Putamen (tissue), 1 donor: Measurements from ENCODE around the gene RHOB.

Experiments
- DNase-seq: peaks from one replicate; pipeline ENCODE4 v3.0.0-alpha.2; 2016; ENCODE audit warnings: low spot score

The RHOB gene

GRCh38 chr2:20438334-20439192 lies 8.3 kb upstream of the RHOB start:
- DNase-seq = no peak

GRCh38 chr2:20439193-20439475 lies 7.7 kb upstream of the RHOB start:
- DNase-seq = no peak

DNA sequence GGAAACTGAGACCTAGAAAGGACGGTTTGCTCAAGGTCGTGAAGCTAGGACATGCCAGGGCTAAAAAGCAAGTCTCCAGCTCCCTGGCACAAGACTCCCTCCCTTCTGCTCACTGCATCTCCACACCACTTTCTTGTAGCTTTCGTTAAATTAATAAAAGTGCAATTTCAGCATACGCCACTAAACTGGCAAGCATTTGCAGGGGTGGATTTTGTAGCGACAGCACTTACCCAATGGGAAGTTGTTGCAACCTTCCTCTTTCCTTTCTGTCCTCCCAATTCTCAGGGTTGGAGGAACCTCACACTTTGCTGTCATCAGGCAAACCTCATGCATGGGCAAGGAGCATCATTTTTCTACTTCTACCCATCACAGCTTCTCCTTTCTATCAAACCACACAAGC lies 7.4 kb upstream of the RHOB start:
- DNase-seq = no peak

- DNase-seq = no peak
These were observed 6.8 kb upstream of the RHOB start for GRCh38 chr2:20440001-20440560.

DNA sequence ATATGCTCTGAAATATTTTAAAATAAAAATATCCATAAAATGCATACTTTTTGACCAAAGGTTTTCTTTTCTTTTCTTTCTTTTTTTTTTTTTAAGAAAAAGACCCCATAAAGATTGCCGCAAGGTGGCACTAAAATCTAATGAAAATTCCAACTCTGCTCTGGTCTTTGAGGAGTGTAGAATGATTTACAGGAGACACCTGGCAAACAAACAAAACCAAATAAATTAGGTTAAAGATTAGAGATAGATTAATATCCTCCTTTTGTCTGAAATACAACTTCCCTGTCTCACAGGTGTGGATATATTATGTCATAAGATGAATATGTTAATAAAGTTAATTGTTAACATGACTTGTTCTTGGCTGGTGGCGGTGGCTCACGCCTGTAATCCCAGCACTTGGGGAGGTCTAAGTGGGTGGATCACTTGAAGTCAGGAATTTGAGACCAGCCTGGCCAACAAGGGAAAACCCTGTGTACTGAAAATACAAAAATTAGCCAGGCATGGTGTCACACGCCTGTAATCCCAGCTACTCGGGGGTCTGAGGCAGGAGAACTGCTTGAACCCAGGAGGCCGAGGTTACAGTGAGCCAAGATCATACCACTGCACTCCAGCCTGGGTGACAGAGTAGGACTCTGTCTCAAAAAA lies 3.5 kb upstream of the RHOB start:
- no peak for DNase-seq

DNA sequence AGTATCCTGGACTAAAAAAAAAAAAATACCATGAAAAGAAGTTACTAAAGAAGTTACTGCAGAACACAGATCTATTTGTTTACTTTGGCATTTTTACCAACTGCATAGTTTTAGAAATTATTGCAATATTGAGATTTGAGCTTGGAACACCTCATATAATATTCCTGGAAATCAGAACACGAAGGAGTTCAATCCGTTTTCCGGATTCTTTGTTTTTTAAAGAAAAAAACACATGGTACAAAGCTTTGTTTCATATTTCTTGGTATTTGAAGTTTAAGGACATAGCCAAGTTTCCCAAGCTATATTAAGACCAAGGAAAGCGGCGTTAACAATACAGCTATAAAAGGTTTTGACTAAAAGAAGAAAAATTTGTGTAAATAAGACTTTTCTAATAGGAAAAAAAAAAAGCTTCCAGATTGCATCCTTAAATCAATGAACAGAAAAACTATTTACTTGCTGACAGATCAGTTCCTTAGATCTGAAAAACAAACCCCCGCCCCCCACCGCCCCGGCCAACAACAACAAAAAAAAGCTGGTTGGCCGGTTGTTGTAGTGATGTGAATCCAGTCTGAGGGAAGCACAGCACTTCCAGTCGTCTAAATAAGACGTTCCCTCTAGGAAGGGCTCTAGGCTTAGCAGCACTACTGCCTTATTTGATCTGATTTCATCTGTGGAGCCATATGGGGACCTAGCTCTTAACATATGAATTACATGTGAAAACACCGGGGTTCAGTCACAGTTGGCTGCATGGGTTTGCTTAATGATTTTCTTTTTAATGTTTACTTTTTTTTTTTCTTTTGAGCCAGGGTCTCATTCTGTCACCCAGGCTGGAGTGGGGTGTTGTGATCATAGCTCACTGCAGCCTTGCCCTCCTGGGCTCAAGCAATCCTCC lies 2.5 kb upstream of the RHOB start:
- no peak for DNase-seq

GRCh38 chr2:20444993-20445910 lies 1.6 kb upstream of the RHOB start:
- no peak for DNase-seq

GRCh38 chr2:20446255-20446916 lies 488 bp upstream of the RHOB start:
- DNase-seq = no peak

DNA sequence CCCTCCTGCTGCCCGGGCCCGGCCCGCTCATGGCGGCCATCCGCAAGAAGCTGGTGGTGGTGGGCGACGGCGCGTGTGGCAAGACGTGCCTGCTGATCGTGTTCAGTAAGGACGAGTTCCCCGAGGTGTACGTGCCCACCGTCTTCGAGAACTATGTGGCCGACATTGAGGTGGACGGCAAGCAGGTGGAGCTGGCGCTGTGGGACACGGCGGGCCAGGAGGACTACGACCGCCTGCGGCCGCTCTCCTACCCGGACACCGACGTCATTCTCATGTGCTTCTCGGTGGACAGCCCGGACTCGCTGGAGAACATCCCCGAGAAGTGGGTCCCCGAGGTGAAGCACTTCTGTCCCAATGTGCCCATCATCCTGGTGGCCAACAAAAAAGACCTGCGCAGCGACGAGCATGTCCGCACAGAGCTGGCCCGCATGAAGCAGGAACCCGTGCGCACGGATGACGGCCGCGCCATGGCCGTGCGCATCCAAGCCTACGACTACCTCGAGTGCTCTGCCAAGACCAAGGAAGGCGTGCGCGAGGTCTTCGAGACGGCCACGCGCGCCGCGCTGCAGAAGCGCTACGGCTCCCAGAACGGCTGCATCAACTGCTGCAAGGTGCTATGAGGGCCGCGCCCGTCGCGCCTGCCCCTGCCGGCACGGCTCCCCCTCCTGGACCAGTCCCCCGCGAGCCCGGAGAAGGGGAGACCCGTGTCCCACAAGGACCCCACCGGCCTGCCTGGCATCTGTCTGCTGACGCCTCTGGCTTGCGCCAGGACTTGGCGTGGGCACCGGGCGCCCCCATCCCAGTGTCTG lies 767 bp downstream of the RHOB start:
- no peak for DNase-seq

DNA sequence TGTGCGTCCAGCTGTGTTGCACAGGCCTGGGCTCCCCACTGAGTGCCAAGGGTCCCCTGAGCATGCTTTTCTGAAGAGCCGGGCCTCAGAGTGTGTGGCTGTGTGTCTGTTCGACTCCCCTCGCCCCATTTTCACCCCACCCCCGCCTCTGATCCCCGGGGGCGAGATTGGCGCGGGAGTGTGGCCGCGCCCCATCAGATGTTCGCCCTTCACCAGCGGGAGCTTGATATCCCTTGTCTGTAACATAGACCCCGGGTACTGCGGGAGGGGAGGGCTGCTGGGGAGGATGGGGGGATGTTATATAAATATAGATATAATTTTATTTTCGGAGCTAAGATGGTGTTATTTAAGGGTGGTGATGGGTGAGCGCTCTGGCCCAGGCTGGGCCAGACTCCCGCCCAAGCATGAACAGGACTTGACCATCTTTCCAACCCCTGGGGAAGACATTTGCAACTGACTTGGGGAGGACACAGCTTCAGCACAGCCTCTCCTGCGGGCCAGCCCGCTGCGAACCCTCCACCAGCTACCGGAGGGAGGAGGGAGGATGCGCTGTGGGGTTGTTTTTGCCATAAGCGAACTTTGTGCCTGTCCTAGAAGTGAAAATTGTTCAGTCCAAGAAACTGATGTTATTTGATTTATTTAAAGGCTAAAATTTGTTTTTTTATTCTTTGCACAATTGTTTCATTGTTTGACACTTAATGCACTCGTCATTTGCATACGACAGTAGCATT lies 1.5 kb downstream of the RHOB start:
- DNase-seq = no peak

DNA sequence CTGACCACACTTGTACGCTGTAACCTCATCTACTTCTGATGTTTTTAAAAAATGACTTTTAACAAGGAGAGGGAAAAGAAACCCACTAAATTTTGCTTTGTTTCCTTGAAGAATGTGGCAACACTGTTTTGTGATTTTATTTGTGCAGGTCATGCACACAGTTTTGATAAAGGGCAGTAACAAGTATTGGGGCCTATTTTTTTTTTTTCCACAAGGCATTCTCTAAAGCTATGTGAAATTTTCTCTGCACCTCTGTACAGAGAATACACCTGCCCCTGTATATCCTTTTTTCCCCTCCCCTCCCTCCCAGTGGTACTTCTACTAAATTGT lies 2.1 kb downstream of the RHOB start:
- no peak for DNase-seq

DNA sequence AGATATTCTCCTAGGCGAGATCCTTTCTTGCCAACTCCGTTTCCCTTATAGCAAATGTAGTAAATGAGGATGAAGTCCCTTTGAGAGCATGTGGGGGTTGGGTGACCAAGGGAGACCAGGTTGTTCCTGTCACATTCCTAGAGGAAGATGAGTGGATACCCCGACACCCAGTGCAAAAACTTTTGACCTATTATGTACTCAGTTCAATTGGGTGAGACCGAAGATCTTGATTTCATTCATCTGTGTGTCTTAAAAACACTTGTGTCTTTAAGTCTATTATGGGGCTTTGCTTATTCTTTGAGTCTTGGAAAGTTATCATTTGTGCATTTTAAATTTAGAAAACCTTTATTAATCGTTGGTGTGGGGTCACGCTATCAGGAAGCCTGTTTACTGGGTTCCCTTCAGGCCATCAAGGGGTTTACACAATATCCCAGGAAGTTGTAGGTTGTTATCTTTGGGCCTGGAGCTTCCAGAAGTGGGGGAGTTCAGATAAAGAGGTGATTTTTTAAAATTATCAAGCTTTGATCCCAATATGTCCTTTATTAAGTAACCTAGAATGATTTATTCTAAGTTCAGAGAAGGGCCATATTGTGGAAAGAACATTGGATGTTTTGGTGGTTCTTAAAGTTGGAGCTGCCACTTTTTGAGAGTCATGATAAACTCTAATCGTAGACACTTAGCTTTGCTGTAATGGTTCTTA lies 2.8 kb downstream of the RHOB start:
- DNase-seq = peak; percentile 72

GRCh38 chr2:20450201-20450999 lies 3.5 kb downstream of the RHOB start:
- peak; percentile 96 for DNase-seq

DNA sequence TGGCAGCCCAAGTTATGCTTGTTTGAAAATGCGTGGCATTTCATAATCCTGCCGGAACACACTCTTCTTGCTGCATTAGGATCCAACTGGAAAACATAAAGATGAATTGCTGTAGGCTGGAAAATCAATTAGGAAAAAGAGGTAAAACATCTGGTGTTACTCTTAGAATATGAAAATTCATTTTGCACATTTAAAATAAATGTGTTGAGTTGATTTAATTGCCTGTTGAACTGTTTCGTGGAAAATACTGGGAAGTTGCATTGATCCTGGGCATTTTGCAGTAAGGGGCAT lies 4.1 kb downstream of the RHOB start:
- no peak for DNase-seq

DNA sequence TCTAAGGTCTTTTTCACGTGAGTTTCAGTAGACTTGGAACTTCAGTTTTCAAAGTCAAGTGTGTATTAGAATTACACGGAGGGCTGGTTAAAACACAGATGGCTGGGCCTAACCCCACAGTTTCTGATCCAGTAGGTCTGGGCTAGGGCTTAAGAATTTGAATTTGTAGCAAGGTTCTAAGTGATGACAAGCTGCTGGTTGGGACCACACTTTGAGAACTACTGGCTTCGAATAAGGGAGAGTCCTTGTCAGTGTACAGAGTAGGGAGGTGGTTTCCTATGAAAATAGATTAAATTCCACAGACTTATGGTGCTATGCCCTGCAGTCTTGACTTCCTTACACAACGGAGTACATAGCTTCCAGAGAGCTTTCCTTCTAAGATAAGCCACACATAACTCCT lies 4.5 kb downstream of the RHOB start:
- DNase-seq = no peak

DNA sequence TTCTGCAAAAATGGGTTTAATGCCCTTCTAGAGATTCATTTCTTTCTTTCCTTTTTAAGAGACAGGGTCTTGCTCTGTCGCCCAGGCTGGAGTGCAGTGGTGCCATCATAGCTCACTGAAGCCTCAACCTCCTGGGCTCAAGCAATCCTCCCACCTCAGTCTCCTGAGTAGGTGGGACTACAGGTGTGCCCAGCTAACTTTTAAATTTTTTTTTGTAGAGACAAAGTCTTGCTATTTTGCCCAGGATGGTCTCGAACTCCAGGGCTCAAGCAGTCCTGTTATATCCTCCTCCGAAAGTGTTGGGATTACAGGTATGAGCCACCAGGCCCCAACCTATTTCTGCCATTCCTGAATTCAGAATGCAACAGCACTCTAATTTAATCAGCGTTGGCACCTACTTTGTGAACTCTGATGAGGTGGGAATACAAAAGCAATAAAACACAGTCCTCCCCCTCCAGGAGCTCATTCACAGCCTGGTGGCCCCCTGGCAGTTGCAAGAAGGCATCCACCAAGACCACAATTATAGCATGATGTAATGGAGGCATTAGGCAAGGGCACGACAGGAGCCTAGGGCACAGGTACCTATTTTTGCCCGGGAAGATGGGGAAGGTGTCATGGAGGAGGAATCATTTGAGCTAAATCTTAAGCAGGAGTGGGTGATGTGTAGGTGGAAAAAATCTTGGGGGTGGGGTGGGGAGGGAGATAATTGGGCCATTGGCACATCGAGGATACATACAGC lies 5.1 kb downstream of the RHOB start:
- DNase-seq = peak; percentile 72

- DNase-seq = no peak
These were observed 5.7 kb downstream of the RHOB start for GRCh38 chr2:20452551-20452950.

DNA sequence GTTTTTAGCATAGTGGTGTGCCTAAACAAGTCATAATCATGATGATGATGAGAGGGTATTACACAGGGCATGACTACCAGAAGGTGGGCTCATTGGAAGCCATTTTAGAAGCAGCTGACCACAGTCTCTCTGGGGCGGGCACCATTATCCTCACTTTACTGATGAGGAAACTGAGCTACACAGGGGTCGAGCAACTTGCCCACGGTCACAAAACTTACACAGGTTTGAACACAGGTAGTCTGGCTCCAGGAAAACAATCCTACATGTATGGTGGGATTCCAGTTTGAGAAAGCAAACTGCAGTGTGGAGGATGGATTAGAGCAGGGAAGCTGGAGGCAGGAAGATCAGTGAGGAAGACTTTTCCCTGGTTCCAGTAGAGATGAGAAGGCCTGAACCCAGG lies 6.2 kb downstream of the RHOB start:
- DNase-seq = no peak
